Adrenal gland (tissue), 12 donors: ENCODE results near the gene SEC14L5. TPM values are rescaled to one million over a fixed set of nuclear protein-coding genes. Genes with fewer than 3 reads are reported as not detected.

ENCODE experiments used
- DNase-seq, 7 donors: peaks; one replicate each; pipeline ENCODE4 v3.0.0-alpha.2; 2019 to 2020
- H3K27ac ChIP-seq, 5 donors: fragments of 200-600 bp; sonication (generic) in 4 of 5; 1 replicate in 3 of 5; 2 replicates in 2 of 5; pipeline versions ENCODE4 v1.5.1 to v1.8.0; 2016 to 2020; ENCODE audit warnings: mild to moderate bottlenecking in 1 of 5
- H3K27me3 ChIP-seq: fragments of 200-600 bp; 2 replicates; pipeline ENCODE4 v1.8.0; 2021
- H3K36me3 ChIP-seq, 2 donors: fragments of 200-600 bp; replicated peaks in 1 of 2; 1 replicate in 1 of 2; 2 replicates in 1 of 2; pipeline versions ENCODE4 v1.5.1 to v1.8.0; 2018 to 2022
- H3K4me1 ChIP-seq, 2 donors: fragments of 200-600 bp; replicated peaks in 1 of 2; 1 replicate in 1 of 2; 2 replicates in 1 of 2; pipeline versions ENCODE4 v1.5.1 to v1.8.0; 2018 to 2021
- H3K4me3 ChIP-seq, 4 donors: fragments of 200-600 bp; sonication (generic) in 3 of 4; one replicate each; pipeline ENCODE4 v1.5.1; 2016 to 2018
- H3K9me3 ChIP-seq, 3 donors: fragments of 200-600 bp; sonication (generic) in 1 of 3; replicated peaks in 1 of 3; 1 replicate in 2 of 3; 2 replicates in 1 of 3; pipeline versions ENCODE4 v1.5.1 to v1.8.0; 2016 to 2021
- CTCF ChIP-seq, 6 experiments: fragments of 450-650 bp in 4 of 6; fragments of 200-600 bp in 2 of 6; sonication (generic) in 1 of 6; IDR thresholded peaks; 1 replicate in 5 of 6; 2 replicates in 1 of 6; pipeline versions ENCODE4 v1.5.1 to v1.8.0; 2016 to 2021; ENCODE audit warnings: antibody characterized with exemption in 6 of 6, mild to moderate bottlenecking in 2 of 6, moderate library complexity in 1 of 6
- POLR2A ChIP-seq, 2 donors: fragments of 450-650 bp; IDR thresholded peaks; one replicate each; pipeline ENCODE4 v1.6.1; 2017; ENCODE audit warnings: antibody characterized with exemption in 2 of 2, mild to moderate bottlenecking in 2 of 2, moderate library complexity in 1 of 2
- WGBS, 4 donors: extraction: QIAGEN DNeasy Blood & Tissue Kit in 2 of 4; methylation state at CpG; one replicate each; pipeline versions ENCODE4 v1.1.5 to v1.1.7; 2013 to 2017; 5-methylcytosine and 5-hydroxymethylcytosine counted together
- intact Hi-C, 2 donors: fragments of 100-400 bp; cut with DNase I; formaldehyde crosslinking; loops; one replicate each; pipeline versions ENCODE4 v1.14.1 to v1.15.0; 2022 to 2023
- polyA plus RNA-seq, 3 donors: library from polyadenylated mRNA; stranded (reverse); fragments of 200-250 nt in 2 of 3; fragments of 350-450 nt in 1 of 3; fragmentation: Illumina TruSeq in 1 of 3; extraction: RNeasy Lipid Tissue Mini Kit (QIAGEN cat#74804) in 1 of 3; gene quantifications; one replicate each; pipeline ENCODE4 v1.2.3, GENCODE V29; 2013 to 2014
- total RNA-seq, 9 donors: library from RNA; depleted of rRNA in 4 of 9; stranded (reverse); fragments of >200 nt in 4 of 9; fragments of 120-200 nt in 1 of 9; fragmentation: NEBNext Ultra II Directional in 1 of 9; extraction: Animal tissue kit (Norgen Biotek cat#: 25700) in 1 of 9; gene quantifications; one replicate each; pipeline versions ENCODE4 v1.1.0 to v1.2.4, GENCODE V29; 2013 to 2023
- donor health status: healthy with polysubstance abuse.
- donor health status: Bipolar disorder and iron deficiency.
- donor health status: DM: yes; HTN: yes; CAD: no.
- donor health status: DM: no; HTN: no; CAD: no.
- donor health status: DM: no; HTN: no; CAD: no.
- donor health status: DM: yes; HTN: yes; CAD: no.

Gene SEC14L5
- total and polyA plus RNA-seq, 12 donors = 0.12 to 1.8 (median 0.69) TPM

- intact Hi-C loops = loop anchor here in 1 of 2 donors (10.0 kb wide), 1 partner anchor 58 kb away; no protein-coding TSS in a partner anchor
- no peak overlapping the region for H3K4me3 ChIP-seq
- no peaks in the 10 kb centered on the region for H3K27me3 ChIP-seq
- no peaks in the 10 kb centered on the region for H3K4me1 ChIP-seq
- no peaks in the 10 kb centered on the region for H3K9me3 ChIP-seq
- no peak overlapping the region for H3K27ac ChIP-seq
- DNase-seq = no peak
- H3K36me3 ChIP-seq = peaks cover 0 to 1% of the 10 kb centered on the region in 2 donors
- TF ChIP-seq CTCF (IDR thresholded peaks at IDR 0.05) (no peak), POLR2A (IDR thresholded peaks at IDR 0.05) (no peak)
- WGBS, 4 donors = 60 to 82% (median 74%) methylated on average over 1 to 6 of the region's 6 CpGs
These were observed 64.4 kb downstream of the SEC14L5 start for GRCh38 chr16:5022521-5022920.

- H3K4me1 ChIP-seq = no peaks in the 10 kb centered on the region
- no peak overlapping the region for H3K27ac ChIP-seq
- intact Hi-C loops = loop anchor here in 1 of 2 donors (10.0 kb wide), 1 partner anchor 60 kb away; no protein-coding TSS in a partner anchor
- TF ChIP-seq CTCF (IDR thresholded peaks at IDR 0.05) (peak in 4 of 6 experiments; percentile 28 to 37 (median 33)), POLR2A (IDR thresholded peaks at IDR 0.05) (no peak)
- H3K27me3 ChIP-seq = no peaks in the 10 kb centered on the region
- 30 to 58% (median 52%) methylated on average over 2 to 4 of the region's 4 CpGs for WGBS, 4 donors
- no peaks in the 10 kb centered on the region for H3K9me3 ChIP-seq
- peaks cover 0 to 20% of the 10 kb centered on the region in 2 donors for H3K36me3 ChIP-seq
- no peak overlapping the region for H3K4me3 ChIP-seq
- peak in 2 of 7 donors; percentile 21 to 32 for DNase-seq
These were observed 66.5 kb downstream of the SEC14L5 start for GRCh38 chr16:5024632-5025031.

- no peaks in the 10 kb centered on the region for H3K9me3 ChIP-seq
- 35 to 69% (median 56%) methylated on average over 4 to 17 of the region's 17 CpGs for WGBS, 4 donors
- DNase-seq = peak in 2 of 7 donors; percentile 21 to 30
- intact Hi-C loops = loop anchor here in 1 of 2 donors (10.0 kb wide), 1 partner anchor 60 kb away; no protein-coding TSS in a partner anchor
- peaks cover 0 to 20% of the 10 kb centered on the region in 2 donors for H3K36me3 ChIP-seq
- no peak overlapping the region for H3K4me3 ChIP-seq
- H3K4me1 ChIP-seq = no peaks in the 10 kb centered on the region
- TF ChIP-seq POLR2A (IDR thresholded peaks at IDR 0.05) (no peak), CTCF (IDR thresholded peaks at IDR 0.05) (no peak)
- H3K27ac ChIP-seq = no peak overlapping the region
- no peaks in the 10 kb centered on the region for H3K27me3 ChIP-seq
These were observed 67.1 kb downstream of the SEC14L5 start for GRCh38 chr16:5025171-5025632.

- Histone ChIP-seq H3K27ac (no peak overlapping the region), H3K27me3 (no peaks in the 10 kb centered on the region), H3K9me3 (no peaks in the 10 kb centered on the region), H3K4me3 (no peak overlapping the region), H3K36me3 (peaks cover 0 to 20% of the 10 kb centered on the region in 2 donors), H3K4me1 (no peaks in the 10 kb centered on the region)
- no peak for DNase-seq
- intact Hi-C loops = loop anchor here in 1 of 2 donors (10.0 kb wide), 1 partner anchor 62 kb away; no protein-coding TSS in a partner anchor
- WGBS, 4 donors = 82 to 92% (median 90%) methylated on average over 8 of the region's 8 CpGs
- TF ChIP-seq CTCF (IDR thresholded peaks at IDR 0.05) (no peak), POLR2A (IDR thresholded peaks at IDR 0.05) (no peak)
These were observed 68.5 kb downstream of the SEC14L5 start for GRCh38 chr16:5026664-5027063.
